Type B pancreatic cell (in vitro differentiated cells): Measurements from ENCODE around the gene AKAP13. TPM values are rescaled to one million over a fixed set of nuclear protein-coding genes. Genes with fewer than 3 reads are reported as not detected.
"Not testable (repeated sequence)": the region's sequence is repeated elsewhere in the genome, so short reads cannot be mapped to it uniquely, and the experiment has no call there.

ENCODE experiments used
- DNase-seq: peaks from one replicate; pipeline ENCODE4 v3.0.0; 2021; ENCODE audit warnings: mixed read lengths; ENCODE audit not compliant: unreplicated experiment; ENCODE audit errors: extremely low spot score
- H3K27ac Mint-ChIP-seq: 2 replicates; pipeline ENCODE4 v1.8.0; 2021; ENCODE audit warnings: mild to moderate bottlenecking, mixed read lengths
- H3K27me3 Mint-ChIP-seq: 2 replicates; pipeline ENCODE4 v1.8.0; 2021; ENCODE audit warnings: mixed read lengths
- H3K36me3 Mint-ChIP-seq: 2 replicates; pipeline ENCODE4 v1.8.0; 2021; ENCODE audit warnings: mixed read lengths
- H3K4me1 Mint-ChIP-seq: one replicate; pipeline ENCODE4 v1.8.0; 2021; ENCODE audit warnings: mixed read lengths; ENCODE audit not compliant: unreplicated experiment
- H3K4me3 Mint-ChIP-seq: 2 replicates; pipeline ENCODE4 v1.8.0; 2021; ENCODE audit warnings: mild to moderate bottlenecking, mixed read lengths
- H3K9me3 Mint-ChIP-seq: 2 replicates; pipeline ENCODE4 v1.8.0; 2021; ENCODE audit warnings: mixed read lengths
- CTCF ChIP-seq: fragments of 200-600 bp; sonication (generic); conservative IDR thresholded peaks from 2 replicates; pipeline ENCODE4 v1.5.0; 2021; ENCODE audit warnings: antibody characterized with exemption, mild to moderate bottlenecking
- total RNA-seq: library from RNA; stranded (reverse); gene quantifications from 2 replicates; pipeline ENCODE4 v1.2.1, GENCODE V29; 2021; ENCODE audit warnings: low replicate concordance

AKAP13 gene
- total RNA-seq, 1 donor from 2014 or later: 75.7 TPM

- Mint-ChIP-seq H3K36me3 (peaks cover 14% of the 10 kb centered on the region), H3K27me3 (no peaks in the 10 kb centered on the region), H3K27ac (no peak overlapping the region), H3K4me1 (peaks cover 10% of the 10 kb centered on the region), H3K9me3 (no peaks in the 10 kb centered on the region), H3K4me3 (no peak overlapping the region)
- no peak for DNase-seq
- no peak for TF ChIP-seq CTCF
Measured at GRCh38 chr15:85651548-85651947, 271.1 kb downstream of the AKAP13 start.

- Mint-ChIP-seq H3K27me3 (no peaks in the 10 kb centered on the region), H3K4me3 (no peak overlapping the region)
Measured at GRCh38 chr15:85652457-85652856, 272.1 kb downstream of the AKAP13 start.

GRCh38 chr15:85657132-85657531 is 276.7 kb downstream of the AKAP13 start:
- H3K9me3 Mint-ChIP-seq: no peaks in the 10 kb centered on the region
- no peak overlapping the region for H3K27ac Mint-ChIP-seq
- peaks cover 14% of the 10 kb centered on the region for H3K36me3 Mint-ChIP-seq
- no peak for DNase-seq
- no peak overlapping the region for H3K4me3 Mint-ChIP-seq
- TF ChIP-seq CTCF: no peak
- no peaks in the 10 kb centered on the region for H3K27me3 Mint-ChIP-seq
- H3K4me1 Mint-ChIP-seq: peaks cover 4% of the 10 kb centered on the region

More at GRCh38 chr15:85652457-85652856, 272.1 kb downstream of the AKAP13 start:
- no peak for DNase-seq
- H3K9me3 Mint-ChIP-seq: no peaks in the 10 kb centered on the region
- H3K4me1 Mint-ChIP-seq: peaks cover 10% of the 10 kb centered on the region
- H3K36me3 Mint-ChIP-seq: peaks cover 14% of the 10 kb centered on the region
- no peak for TF ChIP-seq CTCF
- no peak overlapping the region for H3K27ac Mint-ChIP-seq

GRCh38 chr15:85658816-85659215 is 278.4 kb downstream of the AKAP13 start:
- DNase-seq: no peak
- no peak overlapping the region for H3K4me3 Mint-ChIP-seq
- peaks cover 15% of the 10 kb centered on the region for H3K36me3 Mint-ChIP-seq
- H3K27me3 Mint-ChIP-seq: no peaks in the 10 kb centered on the region
- TF ChIP-seq CTCF: no peak
- H3K9me3 Mint-ChIP-seq: no peaks in the 10 kb centered on the region
- H3K27ac Mint-ChIP-seq: no peak overlapping the region
- peaks cover 4% of the 10 kb centered on the region for H3K4me1 Mint-ChIP-seq

- Mint-ChIP-seq H3K36me3 (peaks cover 30% of the 10 kb centered on the region), H3K9me3 (no peaks in the 10 kb centered on the region), H3K4me3 (no peak overlapping the region), H3K27me3 (no peaks in the 10 kb centered on the region), H3K4me1 (peaks cover 3% of the 10 kb centered on the region), H3K27ac (no peak overlapping the region)
- no peak for DNase-seq
- TF ChIP-seq CTCF: no peak
Measured at GRCh38 chr15:85661859-85662258, 281.5 kb downstream of the AKAP13 start.

- H3K9me3 Mint-ChIP-seq, H3K27ac Mint-ChIP-seq, H3K4me3 Mint-ChIP-seq, H3K27me3 Mint-ChIP-seq, DNase-seq: not testable (repeated sequence)
- Mint-ChIP-seq H3K4me1 (peaks cover 18% of the 10 kb centered on the region), H3K36me3 (peaks cover 38% of the 10 kb centered on the region)
Measured at GRCh38 chr15:85665677-85666076, 285.3 kb downstream of the AKAP13 start.
